ENCODE results near the gene PAM.
"Not testable (repeated sequence)": the region's sequence is repeated elsewhere in the genome, so short reads cannot be mapped to it uniquely, and the experiment has no call there.

PAM gene

DNA sequence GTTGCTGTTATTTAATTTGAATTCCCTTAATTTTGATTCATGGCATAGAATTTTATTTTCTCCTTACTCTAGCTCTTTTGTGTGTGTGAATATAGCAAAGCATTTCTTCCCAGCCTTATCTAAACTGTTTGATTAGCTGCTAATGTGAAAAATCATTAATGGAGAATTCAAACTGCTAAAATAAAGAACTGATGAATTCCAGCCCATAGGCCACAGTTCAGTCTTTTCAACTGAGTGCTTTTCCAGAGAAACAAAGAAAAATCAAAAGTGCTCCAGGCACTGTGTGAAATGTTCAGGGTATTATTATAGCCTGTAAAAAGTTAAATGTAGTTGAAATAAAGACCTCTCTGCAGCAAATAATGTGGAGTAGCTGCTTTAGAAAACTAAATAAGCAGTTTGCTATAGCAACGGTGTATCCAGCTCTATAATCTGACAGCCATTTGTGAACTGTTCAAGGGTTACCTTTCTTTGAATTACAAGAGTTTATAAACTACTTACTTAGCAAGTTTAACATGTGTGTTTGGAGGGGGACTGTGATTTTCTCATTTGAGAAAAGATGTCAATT lies 241.0 kb downstream of the PAM start:
- H3K4me1 ChIP-seq (ENCODE audit: control insufficient read depth, low read depth, low read length) = no peaks in the 10 kb centered on the region
- no peak overlapping the region for H3K27ac ChIP-seq (ENCODE audit: low read length)
- H3K4me3 ChIP-seq (ENCODE audit: low read length) = no peak overlapping the region
- H3K9ac ChIP-seq (ENCODE audit: low read length) = no peak overlapping the region
- no peaks in the 10 kb centered on the region for H3K36me3 ChIP-seq (ENCODE audit: control insufficient read depth, low read depth, low read length)
- no peaks in the 10 kb centered on the region for H3K27me3 ChIP-seq (ENCODE audit: control insufficient read depth, insufficient read depth, low read length)
- no peaks in the 10 kb centered on the region for H3K9me3 ChIP-seq (ENCODE audit: control insufficient read depth, low read depth, low read length)

DNA sequence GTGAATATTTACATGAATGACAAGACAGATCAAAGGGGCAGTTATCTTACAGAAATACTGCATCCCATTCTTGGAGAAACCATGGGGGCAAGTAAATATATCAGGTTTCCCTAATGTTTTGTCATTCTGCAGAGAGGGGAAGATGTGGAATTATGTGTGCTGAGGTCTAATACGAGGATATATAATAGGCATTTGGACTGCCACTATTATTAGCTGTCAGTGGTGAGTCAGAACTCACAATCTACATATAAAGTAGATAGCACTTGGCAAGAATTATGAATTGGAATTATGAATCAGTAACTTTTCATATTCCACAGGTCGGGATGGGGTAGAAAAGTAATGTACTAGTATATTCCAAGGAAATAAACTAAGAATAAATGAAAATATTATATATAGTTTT lies 243.1 kb downstream of the PAM start:
- Histone ChIP-seq H3K27me3 (ENCODE audit: control insufficient read depth, insufficient read depth, low read length) (no peaks in the 10 kb centered on the region), H3K9me3 (ENCODE audit: control insufficient read depth, low read depth, low read length) (no peaks in the 10 kb centered on the region), H3K9ac (ENCODE audit: low read length) (no peak overlapping the region), H3K27ac (ENCODE audit: low read length) (no peak overlapping the region), H3K4me1 (ENCODE audit: control insufficient read depth, low read depth, low read length) (no peaks in the 10 kb centered on the region), H3K36me3 (ENCODE audit: control insufficient read depth, low read depth, low read length) (no peaks in the 10 kb centered on the region), H3K4me3 (ENCODE audit: low read length) (no peak overlapping the region)

DNA sequence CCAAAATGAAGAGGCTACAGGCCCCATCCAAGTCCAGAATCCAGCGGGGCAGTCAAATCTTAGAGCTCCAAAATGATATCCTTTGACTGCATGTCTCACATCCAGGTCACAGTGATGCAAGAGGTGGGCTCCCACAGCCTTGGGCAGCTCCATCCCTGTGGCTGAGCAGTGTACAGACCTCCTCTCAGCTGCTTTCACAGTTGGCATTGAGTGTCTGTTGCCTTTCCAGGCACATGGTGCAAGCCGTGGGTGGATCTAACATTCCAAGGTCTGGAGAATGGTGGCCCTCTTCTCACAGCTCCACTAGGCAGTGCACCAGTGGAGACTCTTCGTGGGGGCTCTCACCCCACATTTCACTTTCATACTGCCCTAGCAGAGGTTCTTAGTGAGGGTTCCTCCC lies 244.1 kb downstream of the PAM start:
- Histone ChIP-seq H3K27ac (ENCODE audit: low read length) (no peak overlapping the region), H3K4me3 (ENCODE audit: low read length) (no peak overlapping the region), H3K9ac (ENCODE audit: low read length) (no peak overlapping the region), H3K27me3 (ENCODE audit: control insufficient read depth, insufficient read depth, low read length) (no peaks in the 10 kb centered on the region), H3K36me3 (ENCODE audit: control insufficient read depth, low read depth, low read length) (no peaks in the 10 kb centered on the region), H3K9me3 (ENCODE audit: control insufficient read depth, low read depth, low read length) (no peaks in the 10 kb centered on the region), H3K4me1 (ENCODE audit: control insufficient read depth, low read depth, low read length) (no peaks in the 10 kb centered on the region)

DNA sequence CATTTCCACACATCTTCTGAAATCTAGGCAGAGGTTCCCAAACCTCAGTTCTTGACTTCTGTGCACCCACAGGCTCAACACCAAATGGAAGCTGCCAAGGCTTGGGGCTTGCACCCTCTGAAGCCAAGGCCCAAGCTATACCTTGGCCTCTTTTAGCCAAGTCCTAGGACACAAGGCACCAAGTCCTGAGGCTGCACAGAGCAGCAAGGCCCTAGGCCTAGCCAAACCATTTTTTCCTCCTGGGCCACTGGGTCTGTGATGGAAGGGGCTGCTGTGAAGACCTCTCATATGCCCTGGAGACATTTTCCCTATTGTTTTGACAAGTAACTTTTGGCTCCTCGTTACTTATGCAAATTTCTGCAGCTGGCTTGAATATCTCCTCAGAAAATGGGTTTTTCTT lies 244.5 kb downstream of the PAM start:
- not testable (repeated sequence) for H3K36me3 ChIP-seq (ENCODE audit: control insufficient read depth, low read depth, low read length); H3K9ac ChIP-seq (ENCODE audit: low read length); H3K4me1 ChIP-seq (ENCODE audit: control insufficient read depth, low read depth, low read length); H3K4me3 ChIP-seq (ENCODE audit: low read length); H3K27me3 ChIP-seq (ENCODE audit: control insufficient read depth, insufficient read depth, low read length); H3K9me3 ChIP-seq (ENCODE audit: control insufficient read depth, low read depth, low read length); H3K27ac ChIP-seq (ENCODE audit: low read length)

DNA sequence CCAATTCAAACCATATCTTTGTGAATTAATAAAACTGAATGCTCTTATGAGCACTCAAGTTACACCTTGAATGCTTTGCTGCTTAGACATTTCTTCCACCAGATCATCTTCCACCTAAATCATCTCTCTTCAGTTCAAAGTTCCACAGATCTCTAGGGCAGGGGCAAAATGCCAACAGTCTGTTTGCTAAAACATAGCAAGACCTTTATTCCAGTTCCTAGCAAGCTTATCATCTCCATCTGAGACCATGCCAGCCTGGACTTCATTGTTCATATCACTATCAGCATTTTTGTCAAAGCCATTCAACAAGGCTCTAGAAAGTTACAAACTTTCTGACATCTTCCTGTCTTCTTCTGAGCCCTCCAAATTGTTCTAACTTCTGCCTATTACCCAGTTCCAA lies 245.0 kb downstream of the PAM start:
- H3K9ac ChIP-seq (ENCODE audit: low read length) = no peak overlapping the region
- H3K27ac ChIP-seq (ENCODE audit: low read length) = no peak overlapping the region
- H3K9me3 ChIP-seq (ENCODE audit: control insufficient read depth, low read depth, low read length) = no peaks in the 10 kb centered on the region

DNA sequence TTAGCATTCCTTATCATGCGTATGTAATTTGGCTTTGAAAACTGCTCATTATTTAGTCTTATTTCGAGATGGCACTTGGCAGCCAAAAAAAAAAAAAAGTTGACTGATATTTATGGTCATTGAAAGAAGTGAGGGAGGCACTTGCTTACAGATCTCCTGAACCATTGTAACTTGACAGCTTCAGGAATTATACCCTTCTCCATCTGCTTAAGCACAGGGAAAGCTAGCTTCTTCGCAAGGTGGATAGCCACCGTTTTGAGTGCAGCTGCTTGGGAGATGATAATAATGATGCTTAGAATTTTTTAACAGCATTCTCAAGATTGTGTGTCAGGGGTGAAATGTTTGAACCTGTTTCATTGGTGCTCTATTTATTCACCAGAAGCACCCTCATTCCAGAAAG lies 248.8 kb downstream of the PAM start:
- no peaks in the 10 kb centered on the region for H3K4me1 ChIP-seq (ENCODE audit: control insufficient read depth, low read depth, low read length)
- no peaks in the 10 kb centered on the region for H3K27me3 ChIP-seq (ENCODE audit: control insufficient read depth, insufficient read depth, low read length)
- no peak overlapping the region for H3K4me3 ChIP-seq (ENCODE audit: low read length)
- no peak overlapping the region for H3K9ac ChIP-seq (ENCODE audit: low read length)
- H3K36me3 ChIP-seq (ENCODE audit: control insufficient read depth, low read depth, low read length) = no peaks in the 10 kb centered on the region
- no peaks in the 10 kb centered on the region for H3K9me3 ChIP-seq (ENCODE audit: control insufficient read depth, low read depth, low read length)
- no peak overlapping the region for H3K27ac ChIP-seq (ENCODE audit: low read length)

More for the DNA sequence above, 245.0 kb downstream of the PAM start:
- no peak overlapping the region for H3K4me3 ChIP-seq (ENCODE audit: low read length)
- H3K4me1 ChIP-seq (ENCODE audit: control insufficient read depth, low read depth, low read length) = no peaks in the 10 kb centered on the region
- H3K36me3 ChIP-seq (ENCODE audit: control insufficient read depth, low read depth, low read length) = no peaks in the 10 kb centered on the region
- no peaks in the 10 kb centered on the region for H3K27me3 ChIP-seq (ENCODE audit: control insufficient read depth, insufficient read depth, low read length)

DNA sequence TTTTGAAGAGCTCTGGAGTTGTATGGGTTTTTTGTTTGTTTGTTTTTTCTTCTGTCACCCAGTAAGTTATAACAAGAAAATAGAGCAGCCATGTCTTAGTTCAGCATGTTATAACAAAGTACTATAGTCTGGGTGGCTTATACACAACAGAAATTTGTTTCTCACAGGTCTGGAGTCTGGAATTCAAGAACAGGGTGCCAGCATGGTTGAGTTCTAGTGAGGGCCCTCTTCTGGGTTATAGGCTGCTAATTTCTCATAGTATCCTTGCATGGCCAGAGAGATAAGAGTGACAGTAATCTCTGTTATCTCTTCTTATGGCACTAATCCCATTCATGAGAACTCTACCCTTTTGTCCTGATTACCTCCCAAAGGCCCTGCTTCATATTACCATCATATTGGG lies 250.2 kb downstream of the PAM start:
- Histone ChIP-seq H3K9me3 (ENCODE audit: control insufficient read depth, low read depth, low read length) (no peaks in the 10 kb centered on the region), H3K4me3 (ENCODE audit: low read length) (no peak overlapping the region), H3K27ac (ENCODE audit: low read length) (no peak overlapping the region), H3K4me1 (ENCODE audit: control insufficient read depth, low read depth, low read length) (no peaks in the 10 kb centered on the region), H3K27me3 (ENCODE audit: control insufficient read depth, insufficient read depth, low read length) (no peaks in the 10 kb centered on the region), H3K9ac (ENCODE audit: low read length) (no peak overlapping the region), H3K36me3 (ENCODE audit: control insufficient read depth, low read depth, low read length) (no peaks in the 10 kb centered on the region)

DNA sequence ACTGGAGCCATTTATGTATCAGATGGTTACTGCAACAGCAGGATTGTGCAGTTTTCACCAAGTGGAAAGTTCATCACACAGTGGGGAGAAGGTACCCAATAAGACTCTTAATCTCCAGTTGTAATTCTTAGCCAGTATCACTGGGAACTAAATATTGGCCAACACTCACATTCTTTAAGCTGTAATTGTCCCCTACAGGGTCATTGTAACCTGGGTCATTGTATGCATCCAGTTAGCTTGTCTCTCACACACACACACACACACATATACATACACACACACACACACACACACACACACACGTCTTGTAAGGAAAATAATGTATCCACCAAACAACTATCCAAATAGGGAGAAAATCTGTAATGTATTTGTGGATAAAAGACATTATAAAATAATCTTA lies 251.8 kb downstream of the PAM start:
- Histone ChIP-seq H3K9me3 (ENCODE audit: control insufficient read depth, low read depth, low read length) (no peaks in the 10 kb centered on the region), H3K4me1 (ENCODE audit: control insufficient read depth, low read depth, low read length) (no peaks in the 10 kb centered on the region), H3K27ac (ENCODE audit: low read length) (no peak overlapping the region), H3K9ac (ENCODE audit: low read length) (no peak overlapping the region), H3K27me3 (ENCODE audit: control insufficient read depth, insufficient read depth, low read length) (no peaks in the 10 kb centered on the region), H3K4me3 (ENCODE audit: low read length) (no peak overlapping the region), H3K36me3 (ENCODE audit: control insufficient read depth, low read depth, low read length) (no peaks in the 10 kb centered on the region)

DNA sequence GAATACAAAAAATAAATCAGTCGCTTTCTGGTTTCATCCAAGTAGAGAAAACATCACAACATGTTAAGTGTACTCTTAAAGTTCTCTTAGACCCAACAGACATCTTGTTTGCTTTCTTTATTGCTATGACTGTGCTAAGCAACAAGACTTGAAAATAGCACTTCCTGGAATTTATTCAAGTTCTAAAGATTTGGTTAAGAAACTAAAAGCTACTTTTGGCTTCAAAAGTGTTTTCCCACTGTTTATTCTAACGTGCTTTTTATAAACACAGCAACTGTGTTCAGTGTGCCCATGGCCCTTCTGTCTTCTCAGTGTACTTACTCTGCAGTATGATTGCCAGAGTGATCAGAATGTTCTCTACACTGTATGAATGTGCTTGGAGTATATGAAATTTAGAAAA lies 255.1 kb downstream of the PAM start:
- Histone ChIP-seq H3K4me1 (ENCODE audit: control insufficient read depth, low read depth, low read length) (no peaks in the 10 kb centered on the region), H3K4me3 (ENCODE audit: low read length) (no peak overlapping the region), H3K27ac (ENCODE audit: low read length) (no peak overlapping the region), H3K36me3 (ENCODE audit: control insufficient read depth, low read depth, low read length) (no peaks in the 10 kb centered on the region), H3K27me3 (ENCODE audit: control insufficient read depth, insufficient read depth, low read length) (no peaks in the 10 kb centered on the region), H3K9ac (ENCODE audit: low read length) (no peak overlapping the region), H3K9me3 (ENCODE audit: control insufficient read depth, low read depth, low read length) (no peaks in the 10 kb centered on the region)

DNA sequence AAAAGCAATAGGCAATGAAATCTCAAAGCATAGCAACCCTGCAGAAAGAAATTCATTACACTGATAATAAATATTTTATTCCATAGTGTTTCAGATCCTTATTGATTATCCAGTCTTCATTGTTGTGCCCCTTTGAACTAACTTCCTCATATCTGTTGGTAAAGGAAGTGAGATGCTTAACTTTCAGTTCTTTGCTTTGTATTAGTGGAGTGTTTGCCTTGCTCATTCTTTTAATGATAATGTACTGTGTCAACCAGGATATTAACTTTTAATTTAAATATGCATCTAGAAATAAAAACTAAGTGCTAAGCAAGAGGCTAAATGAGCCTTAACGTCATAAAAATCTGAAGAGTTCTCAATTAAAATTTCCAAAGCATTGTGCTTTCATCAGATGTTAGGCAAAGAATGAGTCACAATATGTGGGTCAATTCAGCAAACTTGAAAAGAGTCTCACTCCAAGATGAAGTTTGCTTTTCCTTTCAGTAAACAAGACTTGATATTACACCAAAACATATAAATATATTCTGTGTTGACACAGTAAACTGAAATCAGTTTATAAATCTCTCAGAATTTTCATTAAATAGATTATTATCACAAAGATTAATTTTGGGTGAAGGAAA lies 258.9 kb downstream of the PAM start:
- no peaks in the 10 kb centered on the region for H3K27me3 ChIP-seq (ENCODE audit: control insufficient read depth, insufficient read depth, low read length)
- no peak overlapping the region for H3K4me3 ChIP-seq (ENCODE audit: low read length)
- H3K27ac ChIP-seq (ENCODE audit: low read length) = no peak overlapping the region
- no peaks in the 10 kb centered on the region for H3K9me3 ChIP-seq (ENCODE audit: control insufficient read depth, low read depth, low read length)
- H3K9ac ChIP-seq (ENCODE audit: low read length) = no peak overlapping the region
- H3K36me3 ChIP-seq (ENCODE audit: control insufficient read depth, low read depth, low read length) = no peaks in the 10 kb centered on the region
- H3K4me1 ChIP-seq (ENCODE audit: control insufficient read depth, low read depth, low read length) = no peaks in the 10 kb centered on the region

DNA sequence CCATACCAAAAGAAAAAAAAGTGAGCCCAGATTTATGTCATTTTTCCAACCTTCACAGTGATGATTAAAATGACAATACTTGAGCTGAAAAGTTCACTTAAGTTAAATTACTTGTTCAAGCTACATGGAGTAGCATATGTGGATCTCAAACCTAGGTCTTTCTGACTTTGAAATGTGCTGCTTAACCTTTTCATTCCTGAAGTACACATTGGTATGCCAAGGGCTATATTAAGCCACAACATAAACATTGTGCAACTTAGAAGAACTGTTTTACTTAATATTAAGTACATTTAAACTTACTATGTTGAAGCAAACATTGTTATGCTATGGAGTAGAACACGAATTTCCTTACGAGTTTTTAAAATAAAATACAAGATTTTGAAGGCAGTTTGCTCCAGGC lies 259.9 kb downstream of the PAM start:
- no peaks in the 10 kb centered on the region for H3K9me3 ChIP-seq (ENCODE audit: control insufficient read depth, low read depth, low read length)
- H3K27ac ChIP-seq (ENCODE audit: low read length) = no peak overlapping the region
- no peaks in the 10 kb centered on the region for H3K4me1 ChIP-seq (ENCODE audit: control insufficient read depth, low read depth, low read length)
- no peak overlapping the region for H3K4me3 ChIP-seq (ENCODE audit: low read length)
- H3K9ac ChIP-seq (ENCODE audit: low read length) = no peak overlapping the region
- H3K36me3 ChIP-seq (ENCODE audit: control insufficient read depth, low read depth, low read length) = no peaks in the 10 kb centered on the region
- no peaks in the 10 kb centered on the region for H3K27me3 ChIP-seq (ENCODE audit: control insufficient read depth, insufficient read depth, low read length)

DNA sequence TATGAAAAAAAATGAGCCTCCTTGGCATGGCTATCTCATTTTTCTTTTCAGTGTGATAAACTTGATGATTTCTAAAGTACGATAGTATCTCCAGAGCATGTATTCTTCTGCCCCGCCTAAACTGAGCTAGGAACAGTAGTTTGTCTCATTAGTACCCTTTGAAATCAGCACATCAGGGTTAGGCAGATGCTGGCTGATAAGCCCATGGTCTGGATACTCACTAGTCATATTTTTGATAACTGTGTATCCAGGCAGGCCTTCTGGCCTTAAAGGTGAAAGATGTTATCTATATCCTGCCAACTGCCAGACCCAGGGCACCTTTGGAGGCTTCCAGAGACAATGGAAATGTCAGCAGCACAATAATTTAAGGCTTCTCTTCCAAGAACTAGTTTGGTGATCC lies 261.1 kb downstream of the PAM start:
- Histone ChIP-seq H3K36me3 (ENCODE audit: control insufficient read depth, low read depth, low read length) (no peaks in the 10 kb centered on the region), H3K27me3 (ENCODE audit: control insufficient read depth, insufficient read depth, low read length) (no peaks in the 10 kb centered on the region), H3K9me3 (ENCODE audit: control insufficient read depth, low read depth, low read length) (no peaks in the 10 kb centered on the region), H3K4me1 (ENCODE audit: control insufficient read depth, low read depth, low read length) (no peaks in the 10 kb centered on the region), H3K9ac (ENCODE audit: low read length) (no peak overlapping the region), H3K4me3 (ENCODE audit: low read length) (no peak overlapping the region), H3K27ac (ENCODE audit: low read length) (no peak overlapping the region)

Data from iPS-18a (cell line).